HG03196 (cell line): ENCODE results near the gene OR10A6.

Source experiments
- ATAC-seq: cut with Tn5 transposase; IDR thresholded peaks from one replicate; pipeline ENCODE4 v1.9.1; 2021; ENCODE audit not compliant: unreplicated experiment

Gene OR10A6

GRCh38 chr11:7931168-7931567, at the start of gene OR10A6:
Gene OR10A6, minus strand, starts transcription at chr11:7931268. Its CDS starts 2,606 bp downstream, at chr11:7928662.
- ATAC-seq: no peak

GRCh38 chr11:7977232-7977917, 46.3 kb upstream of the OR10A6 start:
- ATAC-seq: no peak

- ATAC-seq: no peak
Measured at GRCh38 chr11:7974668-7975067, 43.6 kb upstream of the OR10A6 start.

- no peak for ATAC-seq
Measured at GRCh38 chr11:7973011-7973410, 41.9 kb upstream of the OR10A6 start.

- no peak for ATAC-seq
Measured at GRCh38 chr11:7971846-7972245, 40.8 kb upstream of the OR10A6 start.

GRCh38 chr11:7969756-7970646, 38.9 kb upstream of the OR10A6 start:
- ATAC-seq: no peak

GRCh38 chr11:7968686-7969085, 37.6 kb upstream of the OR10A6 start:
- no peak for ATAC-seq

GRCh38 chr11:7967826-7968225, 36.8 kb upstream of the OR10A6 start:
- ATAC-seq: no peak

- ATAC-seq: no peak
Measured at GRCh38 chr11:7967097-7967496, 36.0 kb upstream of the OR10A6 start.

GRCh38 chr11:7965386-7965785, 34.3 kb upstream of the OR10A6 start, which contains the start of gene NLRP10:
Gene NLRP10, minus strand, starts transcription at chr11:7965447. Its CDS starts 1,952 bp downstream, at chr11:7963495.
- no peak for ATAC-seq

GRCh38 chr11:7964873-7965272, 33.8 kb upstream of the OR10A6 start:
- ATAC-seq: no peak

- ATAC-seq: no peak
Measured at GRCh38 chr11:7964261-7964660, 33.2 kb upstream of the OR10A6 start.

GRCh38 chr11:7955191-7955590, 24.1 kb upstream of the OR10A6 start:
- no peak for ATAC-seq

GRCh38 chr11:7949934-7950333, 18.9 kb upstream of the OR10A6 start:
- no peak for ATAC-seq

GRCh38 chr11:7944123-7944522, 13.1 kb upstream of the OR10A6 start:
- no peak for ATAC-seq

GRCh38 chr11:7941608-7942007, 10.5 kb upstream of the OR10A6 start, which contains the start of gene OR10A3:
Gene OR10A3, minus strand, starts transcription at chr11:7941708. Its CDS starts 2,188 bp downstream, at chr11:7939520.
- ATAC-seq: no peak

GRCh38 chr11:7941146-7941545, 10.1 kb upstream of the OR10A6 start:
- no peak for ATAC-seq

GRCh38 chr11:7936615-7937014, 5.5 kb upstream of the OR10A6 start:
- ATAC-seq: no peak

- no peak for ATAC-seq
Measured at GRCh38 chr11:7927635-7928034, 3.4 kb downstream of the OR10A6 start.

- no peak for ATAC-seq
Measured at GRCh38 chr11:7924536-7924935, 6.5 kb downstream of the OR10A6 start.

- ATAC-seq: no peak
Measured at GRCh38 chr11:7918141-7918540, 12.9 kb downstream of the OR10A6 start.

- no peak for ATAC-seq
Measured at GRCh38 chr11:7911011-7911410, 20.1 kb downstream of the OR10A6 start.
